CD4-positive, alpha-beta T cell treated with Interleukin-17A for 1 hour (primary cell): Measurements from ENCODE around the gene COG4.
A peak's percentile ranks its signal among the peaks of the same experiment; 100 is the strongest.
"Not testable (repeated sequence)": the region's sequence is repeated elsewhere in the genome, so short reads cannot be mapped to it uniquely, and the experiment has no call there.

Experiments
- DNase-seq: peaks from one replicate; pipeline ENCODE4 v3.0.0-alpha.2; 2020

The COG4 gene

DNA sequence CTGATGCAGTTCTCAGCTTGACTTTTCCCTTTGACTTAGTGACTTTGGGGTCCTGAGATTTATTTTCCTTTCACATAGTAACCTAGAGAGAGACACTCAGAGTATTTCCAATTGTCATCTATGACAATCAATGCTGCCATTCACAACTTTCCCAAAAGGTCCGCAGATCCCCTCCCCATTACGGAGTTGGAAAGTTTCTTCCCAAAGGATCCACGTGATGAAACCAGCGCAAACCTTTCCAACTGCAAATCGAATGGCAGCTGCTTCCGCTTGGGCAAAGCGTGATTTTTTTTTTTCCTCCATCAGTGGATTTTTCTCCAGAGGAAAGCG, 69.5 kb downstream of the COG4 start:
- no peak for DNase-seq

- no peak for DNase-seq
These were observed 70.0 kb downstream of the COG4 start for GRCh38 chr16:70453117-70453891.

GRCh38 chr16:70451004-70451340, 72.4 kb downstream of the COG4 start:
- not testable (repeated sequence) for DNase-seq

DNA sequence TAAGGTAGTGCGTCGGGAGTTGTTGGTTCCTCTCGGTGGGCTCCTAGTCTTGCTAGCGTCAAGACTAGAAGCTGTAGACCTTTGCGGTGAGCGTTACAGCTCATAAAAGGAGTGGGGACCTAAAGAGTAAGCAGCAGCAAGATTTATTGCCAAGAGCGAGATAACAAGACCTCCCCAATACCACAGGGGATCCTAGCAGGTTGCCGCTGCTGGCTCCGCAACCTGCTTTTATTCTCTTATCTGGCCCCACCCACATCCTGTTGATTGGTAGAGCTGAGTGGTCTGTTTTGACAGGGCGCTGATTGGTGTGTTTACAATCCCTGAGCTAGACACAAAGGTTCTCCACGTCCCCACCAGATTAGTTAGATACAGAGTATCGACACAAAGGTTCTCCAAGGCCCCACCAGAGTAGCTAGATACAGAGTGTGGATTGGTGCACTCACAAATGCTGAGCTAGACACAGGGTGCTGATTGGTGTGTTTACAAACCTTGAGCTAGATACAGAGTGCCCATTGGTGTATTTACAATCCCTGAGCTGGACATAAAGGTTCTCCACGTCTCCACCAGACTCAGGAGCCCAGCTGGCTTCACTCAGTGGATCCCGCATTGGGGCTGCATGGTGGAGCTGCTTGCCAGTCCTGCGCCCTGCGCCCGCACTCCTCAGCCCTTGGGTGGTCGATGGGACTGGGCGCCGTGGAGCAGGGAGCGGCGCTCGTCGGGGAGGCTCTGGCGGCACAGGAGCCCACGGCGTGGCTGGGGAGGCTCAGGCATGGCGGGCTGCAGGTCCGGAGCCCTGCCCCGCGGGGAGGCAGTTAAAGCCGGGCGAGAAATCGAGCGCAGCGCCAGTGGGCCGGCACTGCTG, 73.0 kb downstream of the COG4 start:
- DNase-seq, result not testable (repeated sequence)

- no peak for DNase-seq
These were observed 75.3 kb downstream of the COG4 start for GRCh38 chr16:70448075-70448474.

- DNase-seq, result no peak
These were observed 78.9 kb downstream of the COG4 start for GRCh38 chr16:70444249-70445063.

- no peak for DNase-seq
These were observed 81.0 kb downstream of the COG4 start for GRCh38 chr16:70442344-70442743.

- DNase-seq, result no peak
These were observed 81.9 kb downstream of the COG4 start for GRCh38 chr16:70441406-70441990.

GRCh38 chr16:70440009-70440692, 83.2 kb downstream of the COG4 start:
- DNase-seq, result no peak

- DNase-seq, result peak; percentile 96
These were observed 84.1 kb downstream of the COG4 start, which contains the start of gene ST3GAL2 for GRCh38 chr16:70438969-70439862. TSS of gene ST3GAL2 (minus strand) at chr16:70439100. CDS start at chr16:70398530, 40,570 bp downstream.

DNA sequence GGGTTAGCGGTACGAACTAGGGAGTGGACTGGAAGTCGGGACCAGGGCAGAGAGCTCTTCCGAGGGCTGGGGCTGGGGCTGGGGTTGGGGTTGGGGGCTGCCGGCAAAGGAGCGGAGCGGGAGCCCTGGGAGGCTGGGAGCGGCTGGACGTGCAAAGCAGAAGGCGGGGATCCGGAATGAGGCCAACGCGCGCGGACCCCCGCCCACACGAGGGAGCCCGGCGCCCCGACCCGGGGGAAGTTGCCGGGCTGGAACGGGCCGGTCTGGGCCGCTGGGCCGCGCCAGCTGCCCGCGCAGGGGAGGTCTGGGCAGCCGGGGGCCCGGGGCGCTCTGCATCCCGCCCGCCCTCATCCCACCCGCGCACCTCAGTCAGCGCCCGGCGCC, 84.8 kb downstream of the COG4 start:
- no peak for DNase-seq

- DNase-seq, result no peak
These were observed 85.5 kb downstream of the COG4 start for GRCh38 chr16:70437582-70438557.

DNA sequence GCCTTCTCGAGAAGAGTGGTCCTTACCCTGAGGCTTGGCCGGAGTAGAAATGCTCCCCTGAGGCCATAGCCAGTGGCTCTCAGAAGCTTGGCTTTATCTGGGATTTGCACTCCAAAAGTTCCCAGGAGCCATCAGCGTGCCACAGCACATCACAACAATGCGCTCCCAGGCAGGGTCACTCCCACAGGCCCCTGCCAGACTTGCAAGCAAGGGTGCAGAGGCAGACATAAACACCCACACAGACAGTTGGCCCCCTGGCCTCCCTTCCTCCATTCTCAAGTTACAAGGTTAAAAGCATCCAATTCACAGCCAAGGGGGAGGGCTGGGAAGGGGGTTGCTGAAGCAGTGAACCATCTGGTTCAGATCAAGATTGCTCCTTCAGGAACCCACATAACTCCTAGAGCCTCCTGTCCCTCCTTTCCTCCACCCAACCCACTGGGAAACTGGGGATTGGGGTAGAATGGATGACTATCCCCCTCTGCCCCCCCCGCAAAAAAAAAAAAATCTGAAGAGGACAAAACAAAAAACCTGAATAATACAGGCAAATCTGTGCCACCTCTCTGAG, 86.3 kb downstream of the COG4 start:
- no peak for DNase-seq

GRCh38 chr16:70434484-70435260, 88.7 kb downstream of the COG4 start:
- no peak for DNase-seq

DNA sequence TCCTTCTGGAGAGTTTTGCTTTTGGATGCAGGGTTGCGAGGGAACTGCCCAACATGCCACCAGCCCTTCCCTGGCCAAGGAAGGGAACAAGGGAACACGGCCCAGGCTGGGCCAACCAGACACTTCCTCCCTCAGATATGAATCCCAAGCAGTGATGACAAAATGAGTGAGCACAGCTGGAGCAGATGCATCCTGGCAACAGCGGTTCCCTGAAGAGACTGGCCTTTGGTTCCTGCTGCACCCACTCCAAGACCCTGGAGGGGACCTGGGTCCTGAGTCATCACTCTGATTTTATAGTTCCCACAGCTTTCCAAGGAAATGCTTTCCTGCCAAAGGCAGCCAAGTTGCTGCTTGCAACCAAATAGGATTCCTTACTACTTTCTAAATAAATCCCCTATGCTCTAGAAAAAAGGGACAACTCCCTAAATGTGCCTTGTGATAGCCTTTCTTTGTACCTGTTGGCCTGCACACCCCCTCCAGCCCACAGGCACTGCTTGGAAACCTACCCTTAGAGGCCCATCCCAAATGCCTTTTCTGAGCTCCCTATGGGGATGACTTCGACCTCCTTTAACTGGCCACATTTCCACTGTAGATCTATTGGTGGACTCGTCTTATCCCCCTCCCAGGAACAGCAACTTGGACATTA, 89.8 kb downstream of the COG4 start:
- DNase-seq, result no peak

GRCh38 chr16:70432723-70433457, 90.5 kb downstream of the COG4 start:
- DNase-seq, result no peak

DNA sequence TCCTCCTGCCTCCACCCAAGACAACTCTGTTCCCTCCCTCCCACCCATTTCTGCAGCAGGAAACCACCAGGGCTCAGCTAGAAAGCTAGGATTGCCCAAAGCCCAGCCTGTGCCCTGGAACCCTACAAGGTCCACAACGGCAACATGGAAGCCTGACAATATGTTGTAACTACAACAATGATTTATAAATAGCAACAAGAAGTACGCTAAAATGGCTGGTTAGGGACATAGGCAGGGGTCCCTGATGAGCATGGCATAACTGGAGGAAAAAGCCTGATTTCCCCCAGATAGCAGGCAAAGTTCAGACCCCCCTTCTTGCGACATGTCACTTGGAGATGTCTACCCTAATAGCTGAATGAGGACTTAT, 91.0 kb downstream of the COG4 start:
- no peak for DNase-seq
